Measurements from ENCODE around the gene TMEM30A. TPM values are rescaled to one million over a fixed set of nuclear protein-coding genes. Genes with fewer than 3 reads are reported as not detected.

The TMEM30A gene
- total RNA-seq, 1 experiment from 2014 or later = 65.2 TPM

- Histone ChIP-seq H3K18ac (ENCODE audit: insufficient read length, low read depth, low read length) (peak within 1 kb of the TSS; percentile 86), H3K4ac (ENCODE audit: low read depth, low read length) (no peak within 1 kb of the TSS), H2BK5ac (ENCODE audit: insufficient read length, low read length) (peak within 1 kb of the TSS; percentile 23), H3K4me2 (ENCODE audit: insufficient read depth, insufficient read length, low read length) (peak within 1 kb of the TSS; percentile 99), H4K5ac (ENCODE audit: insufficient read length, low read depth, low read length) (peak within 1 kb of the TSS; percentile 36), H3K27me3 (ENCODE audit: insufficient read depth, low read length) (no peaks in the 10 kb centered on the region), H2AK5ac (ENCODE audit: insufficient read length, low read length) (no peak within 1 kb of the TSS), H3K23me2 (ENCODE audit: insufficient read length, low read depth, low read length, poor library complexity, severe bottlenecking) (peaks cover 8% of the 10 kb centered on the region), H3K4me1 (ENCODE audit: insufficient read depth, low read length) (no peaks in the 10 kb centered on the region), H4K91ac (ENCODE audit: insufficient read length, low read depth, low read length) (no peak within 1 kb of the TSS), H3K79me2 (ENCODE audit: insufficient read depth, low read length) (peaks cover 10% of the 10 kb centered on the region; the same call in 1 of the 2 replicates), H3K27ac (ENCODE audit: insufficient read length, low read depth, low read length) (peak within 1 kb of the TSS; percentile 70), H4K8ac (replicated peaks; ENCODE audit: insufficient read length, low read depth, low read length) (no peak within 1 kb of the TSS), H3K9ac (ENCODE audit: extremely low read depth, insufficient read length, low read length) (peak within 1 kb of the TSS; percentile 93), H2BK12ac (ENCODE audit: insufficient read length, low read depth, low read length) (no peak within 1 kb of the TSS), H2AFZ (ENCODE audit: low read length) (peak within 1 kb of the TSS; percentile 43), H3K56ac (ENCODE audit: insufficient read length, low read depth, low read length) (no peak within 1 kb of the TSS), H3K23ac (ENCODE audit: insufficient read length, low read depth, low read length) (no peak within 1 kb of the TSS), H4K20me1 (ENCODE audit: control insufficient read depth, insufficient read depth, insufficient read length) (no peaks in the 10 kb centered on the region), H2BK20ac (ENCODE audit: low read depth, low read length, poor library complexity, severe bottlenecking) (no peak within 1 kb of the TSS), H3K79me1 (ENCODE audit: insufficient read depth, low read depth, low read length, poor library complexity, severe bottlenecking) (no peaks in the 10 kb centered on the region), H3K9me3 (ENCODE audit: control insufficient read depth, low read depth, low read length) (no peaks in the 10 kb centered on the region), H3K14ac (ENCODE audit: insufficient read depth, low read length) (peak within 1 kb of the TSS; percentile 77; the same call in 1 of the 2 replicates), H2BK120ac (ENCODE audit: low read depth, low read length, poor library complexity, severe bottlenecking) (no peak within 1 kb of the TSS), H2BK15ac (ENCODE audit: low read depth, low read length) (no peak within 1 kb of the TSS), H3T11ph (ENCODE audit: low read length) (no peak within 1 kb of the TSS)
- H3K9me3 Mint-ChIP-seq = peaks cover 0 to 3% of the 10 kb centered on the region in 2 experiments; a peak in 2 of 5 replicates
- H3K36me3 Mint-ChIP-seq (ENCODE audit: insufficient read depth in 1 of 3, low read depth in 3 of 3) = peaks cover 24 to 32% (median 28%) of the 10 kb centered on the region in 3 experiments
- peak within 1 kb of the TSS; percentile 97 to 99 for H3K4me3 Mint-ChIP-seq
- DNase-seq = peak; percentile 95
- H3K27ac Mint-ChIP-seq = peak within 1 kb of the TSS; percentile 98 to 99 (median 99)
- peaks cover 3% of the 10 kb centered on the region for H3K27me3 Mint-ChIP-seq (ENCODE audit: low read depth)
- TF ChIP-seq, protein P1, sequence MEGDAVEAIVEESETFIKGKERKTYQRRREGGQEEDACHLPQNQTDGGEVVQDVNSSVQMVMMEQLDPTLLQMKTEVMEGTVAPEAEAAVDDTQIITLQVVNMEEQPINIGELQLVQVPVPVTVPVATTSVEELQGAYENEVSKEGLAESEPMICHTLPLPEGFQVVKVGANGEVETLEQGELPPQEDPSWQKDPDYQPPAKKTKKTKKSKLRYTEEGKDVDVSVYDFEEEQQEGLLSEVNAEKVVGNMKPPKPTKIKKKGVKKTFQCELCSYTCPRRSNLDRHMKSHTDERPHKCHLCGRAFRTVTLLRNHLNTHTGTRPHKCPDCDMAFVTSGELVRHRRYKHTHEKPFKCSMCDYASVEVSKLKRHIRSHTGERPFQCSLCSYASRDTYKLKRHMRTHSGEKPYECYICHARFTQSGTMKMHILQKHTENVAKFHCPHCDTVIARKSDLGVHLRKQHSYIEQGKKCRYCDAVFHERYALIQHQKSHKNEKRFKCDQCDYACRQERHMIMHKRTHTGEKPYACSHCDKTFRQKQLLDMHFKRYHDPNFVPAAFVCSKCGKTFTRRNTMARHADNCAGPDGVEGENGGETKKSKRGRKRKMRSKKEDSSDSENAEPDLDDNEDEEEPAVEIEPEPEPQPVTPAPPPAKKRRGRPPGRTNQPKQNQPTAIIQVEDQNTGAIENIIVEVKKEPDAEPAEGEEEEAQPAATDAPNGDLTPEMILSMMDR (conservative IDR thresholded peaks at IDR 0.05) = no peak
- no CpG with 5 or more reads among the region's 36 CpGs for WGBS (ENCODE audit: extremely low coverage, insufficient read length, low lambda C conversion rate)
- peaks cover 6 to 15% of the 10 kb centered on the region in 2 experiments for H3K4me1 Mint-ChIP-seq
Observed at GRCh38 chr6:75243333-75244062, 41.1 kb downstream of the TMEM30A start, which contains the start of gene COX7A2. TSS of gene COX7A2 (minus strand) at chr6:75243801. CDS start at chr6:75243734, 67 bp downstream.
